ENCODE results near the gene CCNT2.

DNA sequence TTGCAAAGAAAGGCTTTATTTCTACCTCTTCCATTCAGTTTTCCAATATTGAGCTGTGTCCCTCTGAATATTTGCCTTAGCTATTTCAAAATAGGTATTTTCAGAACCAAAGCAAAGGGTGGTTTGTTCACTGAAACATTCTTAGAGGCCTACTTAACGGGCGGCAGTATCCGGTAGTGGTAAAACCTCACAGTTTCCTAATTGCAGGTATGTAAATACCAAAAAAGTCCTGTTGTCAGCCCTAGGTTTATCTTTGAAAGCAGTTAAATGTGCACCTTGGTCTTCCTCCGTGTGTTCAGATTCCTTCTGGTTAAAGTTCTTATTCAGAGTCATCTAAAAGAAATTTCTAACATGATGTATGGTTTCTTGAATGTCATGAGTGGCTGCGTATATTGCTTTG is 38.9 kb downstream of the CCNT2 start:
- TF ChIP-seq POLR2A (IDR thresholded peaks at IDR 0.05), result no peak
- TF ChIP-seq, protein P1, sequence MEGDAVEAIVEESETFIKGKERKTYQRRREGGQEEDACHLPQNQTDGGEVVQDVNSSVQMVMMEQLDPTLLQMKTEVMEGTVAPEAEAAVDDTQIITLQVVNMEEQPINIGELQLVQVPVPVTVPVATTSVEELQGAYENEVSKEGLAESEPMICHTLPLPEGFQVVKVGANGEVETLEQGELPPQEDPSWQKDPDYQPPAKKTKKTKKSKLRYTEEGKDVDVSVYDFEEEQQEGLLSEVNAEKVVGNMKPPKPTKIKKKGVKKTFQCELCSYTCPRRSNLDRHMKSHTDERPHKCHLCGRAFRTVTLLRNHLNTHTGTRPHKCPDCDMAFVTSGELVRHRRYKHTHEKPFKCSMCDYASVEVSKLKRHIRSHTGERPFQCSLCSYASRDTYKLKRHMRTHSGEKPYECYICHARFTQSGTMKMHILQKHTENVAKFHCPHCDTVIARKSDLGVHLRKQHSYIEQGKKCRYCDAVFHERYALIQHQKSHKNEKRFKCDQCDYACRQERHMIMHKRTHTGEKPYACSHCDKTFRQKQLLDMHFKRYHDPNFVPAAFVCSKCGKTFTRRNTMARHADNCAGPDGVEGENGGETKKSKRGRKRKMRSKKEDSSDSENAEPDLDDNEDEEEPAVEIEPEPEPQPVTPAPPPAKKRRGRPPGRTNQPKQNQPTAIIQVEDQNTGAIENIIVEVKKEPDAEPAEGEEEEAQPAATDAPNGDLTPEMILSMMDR (IDR thresholded peaks at IDR 0.05), result no peak

Data from Peyer's patch (tissue), 4 donors.